ENCODE data around the gene GLT1D1.

The GLT1D1 gene

GRCh38 chr12:128914908-128915563, 61.8 kb downstream of the GLT1D1 start:
- peak in 1 of 2 donors; percentile 27 for DNase-seq (ENCODE audit: low read depth in 2 of 2)

- DNase-seq (ENCODE audit: low read depth in 2 of 2): no peak
Measured at GRCh38 chr12:128916425-128916824, 63.1 kb downstream of the GLT1D1 start.

GRCh38 chr12:128918481-128919260, 65.4 kb downstream of the GLT1D1 start:
- DNase-seq (ENCODE audit: low read depth in 2 of 2): no peak

GRCh38 chr12:128920468-128920867, 67.2 kb downstream of the GLT1D1 start:
- DNase-seq (ENCODE audit: low read depth in 2 of 2): no peak

GRCh38 chr12:128928361-128928760, 75.1 kb downstream of the GLT1D1 start:
- DNase-seq (ENCODE audit: low read depth in 2 of 2): no peak

GRCh38 chr12:128929057-128929456, 75.8 kb downstream of the GLT1D1 start:
- no peak for DNase-seq (ENCODE audit: low read depth in 2 of 2)

- DNase-seq (ENCODE audit: low read depth in 2 of 2): no peak
Measured at GRCh38 chr12:128930606-128931005, 77.3 kb downstream of the GLT1D1 start.

- no peak for DNase-seq (ENCODE audit: low read depth in 2 of 2)
Measured at GRCh38 chr12:128932521-128932920, 79.2 kb downstream of the GLT1D1 start.

GRCh38 chr12:128933039-128933438, 79.8 kb downstream of the GLT1D1 start:
- DNase-seq (ENCODE audit: low read depth in 2 of 2): no peak

- no peak for DNase-seq (ENCODE audit: low read depth in 2 of 2)
Measured at GRCh38 chr12:128933926-128934325, 80.6 kb downstream of the GLT1D1 start.

GRCh38 chr12:128938886-128939285, 85.6 kb downstream of the GLT1D1 start:
- no peak for DNase-seq (ENCODE audit: low read depth in 2 of 2)

GRCh38 chr12:128940090-128940888, 87.0 kb downstream of the GLT1D1 start:
- no peak for DNase-seq (ENCODE audit: low read depth in 2 of 2)

GRCh38 chr12:128940974-128941373, 87.7 kb downstream of the GLT1D1 start:
- no peak for DNase-seq (ENCODE audit: low read depth in 2 of 2)

GRCh38 chr12:128942960-128943477, 89.7 kb downstream of the GLT1D1 start:
- no peak for DNase-seq (ENCODE audit: low read depth in 2 of 2)

- DNase-seq (ENCODE audit: low read depth in 2 of 2): no peak
Measured at GRCh38 chr12:128944956-128945355, 91.7 kb downstream of the GLT1D1 start.

- no peak for DNase-seq (ENCODE audit: low read depth in 2 of 2)
Measured at GRCh38 chr12:128947209-128947608, 93.9 kb downstream of the GLT1D1 start.

GRCh38 chr12:128949086-128949485, 95.8 kb downstream of the GLT1D1 start:
- DNase-seq (ENCODE audit: low read depth in 2 of 2): no peak

GRCh38 chr12:128951448-128951847, 98.2 kb downstream of the GLT1D1 start:
- no peak for DNase-seq (ENCODE audit: low read depth in 2 of 2)

- DNase-seq (ENCODE audit: low read depth in 2 of 2): no peak
Measured at GRCh38 chr12:128956755-128957154, 103.5 kb downstream of the GLT1D1 start.

GRCh38 chr12:128959901-128960300, 106.6 kb downstream of the GLT1D1 start:
- no peak for DNase-seq (ENCODE audit: low read depth in 2 of 2)

GRCh38 chr12:128961308-128961902, 108.1 kb downstream of the GLT1D1 start:
- DNase-seq (ENCODE audit: low read depth in 2 of 2): no peak

GRCh38 chr12:128961957-128962356, 108.7 kb downstream of the GLT1D1 start:
- DNase-seq (ENCODE audit: low read depth in 2 of 2): no peak
